HG02798 (cell line): ENCODE measurements around the gene DDHD1.
A peak's percentile ranks its signal among the peaks of the same experiment; 100 is the strongest.
"Not testable (repeated sequence)": the region's sequence is repeated elsewhere in the genome, so short reads cannot be mapped to it uniquely, and the experiment has no call there.

Experiments
- ATAC-seq: cut with Tn5 transposase; IDR thresholded peaks from one replicate; pipeline ENCODE4 v1.9.1; 2021; ENCODE audit warnings: mild to moderate bottlenecking; ENCODE audit not compliant: unreplicated experiment, poor library complexity

The DDHD1 gene

DNA sequence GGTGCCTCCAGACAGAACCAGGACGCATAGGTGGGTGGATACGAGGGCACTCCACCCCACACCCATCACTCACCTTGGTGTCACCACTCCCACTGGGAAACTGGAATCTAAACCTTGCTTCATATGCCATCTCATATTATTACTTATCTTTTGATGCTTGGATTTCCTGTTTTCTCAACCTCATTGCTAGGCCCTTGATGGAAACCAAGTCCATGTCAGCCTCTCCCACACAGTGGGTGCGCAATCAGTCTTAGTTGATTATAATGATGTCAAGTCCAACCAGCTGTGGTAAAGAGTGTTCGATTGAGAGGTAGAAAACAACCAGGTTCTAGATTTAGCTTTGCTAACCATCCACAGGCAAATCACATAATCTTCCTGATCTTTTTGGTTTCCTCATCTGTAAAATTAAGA lies 584 bp upstream of the DDHD1 start:
- no peak for ATAC-seq

- ATAC-seq = peak; percentile 18
These were observed 788 bp downstream of the DDHD1 start for GRCh38 chr14:53152184-53152886.

- ATAC-seq = no peak
These were observed 1.5 kb downstream of the DDHD1 start for GRCh38 chr14:53151523-53152183.

DNA sequence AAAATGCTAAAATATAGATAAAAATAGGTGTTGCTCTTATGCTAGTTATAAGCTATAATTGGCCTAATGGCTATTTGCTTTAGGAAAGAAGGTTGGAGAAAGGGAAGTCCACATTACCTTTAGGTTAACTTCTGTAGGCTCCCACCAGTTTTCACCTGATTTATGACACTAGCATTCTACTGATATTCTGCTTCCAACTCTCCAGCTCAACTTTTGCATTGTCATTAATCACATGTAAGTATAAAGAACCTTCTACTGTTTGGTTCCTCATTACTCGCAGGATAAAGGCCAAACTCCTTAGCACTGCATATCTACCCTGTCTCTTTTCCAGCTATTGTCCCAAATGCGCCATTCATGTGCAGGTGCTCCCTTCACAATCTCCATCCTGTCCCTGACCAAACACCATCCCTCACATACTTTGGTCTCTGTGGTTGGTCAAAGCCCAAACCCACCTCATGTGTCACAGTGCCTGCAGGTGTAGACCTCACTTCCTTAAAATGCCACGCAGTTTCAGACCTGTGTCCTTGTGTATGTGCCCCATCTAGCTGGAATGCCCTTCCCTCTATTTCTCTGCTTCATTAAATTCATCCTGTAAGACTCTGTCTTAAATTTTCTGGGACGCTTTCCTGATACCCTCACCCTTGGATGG lies 3.3 kb downstream of the DDHD1 start:
- no peak for ATAC-seq

GRCh38 chr14:53148671-53149070 lies 4.5 kb downstream of the DDHD1 start:
- no peak for ATAC-seq

- ATAC-seq = no peak
These were observed 5.2 kb downstream of the DDHD1 start for GRCh38 chr14:53147893-53148292.

DNA sequence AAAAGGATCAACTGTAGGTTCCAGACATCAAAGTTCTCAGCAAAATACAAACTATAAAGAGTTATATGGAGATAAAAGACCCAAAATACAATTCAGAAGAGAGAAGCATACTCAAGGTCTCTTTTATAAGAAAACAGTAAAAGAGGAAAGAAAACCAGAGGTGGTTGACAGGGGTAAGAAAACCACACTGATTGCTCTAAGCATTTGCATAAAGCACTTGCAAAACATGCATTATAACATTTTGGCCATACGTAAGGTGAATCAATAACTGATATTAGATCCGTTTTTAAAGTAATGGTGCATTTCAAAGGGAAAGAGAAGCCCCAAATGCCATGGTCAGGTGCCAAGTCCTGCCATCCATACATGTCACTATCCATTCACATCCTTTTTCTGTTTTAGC lies 5.9 kb downstream of the DDHD1 start:
- peak; percentile 40 for ATAC-seq

GRCh38 chr14:53146739-53147138 lies 6.4 kb downstream of the DDHD1 start:
- no peak for ATAC-seq

- ATAC-seq = peak; percentile 77
These were observed 8.9 kb downstream of the DDHD1 start for GRCh38 chr14:53144244-53144643.

- ATAC-seq = no peak
These were observed 12.5 kb downstream of the DDHD1 start for GRCh38 chr14:53140585-53140984.

DNA sequence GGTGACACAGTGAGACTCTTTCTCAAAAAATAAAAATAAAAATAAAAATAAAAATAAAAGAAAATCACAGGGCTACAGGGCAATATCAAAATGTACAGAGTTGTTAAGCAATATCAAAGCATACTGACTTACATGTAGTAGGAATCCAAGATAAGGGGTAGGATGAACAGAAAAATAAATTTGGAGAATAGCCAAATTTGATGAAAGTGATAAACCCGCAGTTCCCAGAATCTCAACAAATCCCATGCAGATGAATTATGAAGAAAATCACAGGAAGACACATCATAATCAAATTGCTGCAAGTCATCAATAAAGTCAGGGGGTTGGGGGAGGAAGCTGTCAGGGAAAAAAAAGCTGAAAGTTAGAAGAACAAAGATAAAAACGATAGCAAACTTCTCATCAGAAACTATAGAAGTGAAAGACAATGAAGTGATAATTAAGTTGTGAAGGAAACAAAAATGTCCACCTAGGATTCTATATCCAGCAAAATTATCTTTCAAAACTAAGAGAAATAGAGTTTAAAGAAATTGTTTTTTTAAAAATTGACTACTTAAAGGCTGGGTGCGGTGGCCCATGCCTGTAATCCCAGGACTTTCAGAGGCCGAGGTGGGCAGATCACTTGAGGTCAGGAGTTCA lies 15.4 kb downstream of the DDHD1 start:
- no peak for ATAC-seq

- not testable (repeated sequence) for ATAC-seq
These were observed 22.6 kb downstream of the DDHD1 start for GRCh38 chr14:53130491-53130890.

DNA sequence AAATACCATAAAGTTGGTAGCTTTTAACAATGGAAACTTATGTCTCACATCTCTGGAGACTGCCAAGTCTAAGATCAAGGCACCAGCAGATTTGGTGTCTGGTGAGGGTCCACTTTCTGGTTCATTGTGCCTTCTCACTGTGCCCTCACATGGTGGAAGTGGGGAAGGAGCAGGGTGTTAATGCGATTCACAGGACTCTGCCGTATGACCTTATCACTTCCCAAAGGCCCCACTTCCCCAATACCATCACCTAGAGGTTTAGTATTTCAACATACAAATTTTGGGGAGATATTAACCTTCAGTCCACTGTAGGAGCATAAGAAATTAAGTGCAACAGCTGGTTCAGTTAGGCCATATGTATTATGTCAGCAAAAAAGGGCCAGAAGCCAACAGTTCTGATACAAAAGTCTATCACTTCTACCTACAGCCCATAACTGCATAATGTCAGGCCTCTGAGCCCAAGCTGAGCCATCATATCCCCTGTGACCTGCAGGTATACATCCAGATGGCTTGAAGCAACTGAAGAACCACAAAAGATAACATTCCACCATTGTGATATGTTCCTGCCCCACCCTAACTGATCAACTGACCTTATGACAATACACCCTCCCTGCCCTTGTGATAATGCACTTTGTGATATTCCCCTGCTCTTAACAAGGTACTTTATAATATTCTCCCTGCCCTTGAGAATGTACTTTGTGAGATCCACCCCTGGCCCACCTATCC lies 24.7 kb downstream of the DDHD1 start:
- ATAC-seq = no peak

DNA sequence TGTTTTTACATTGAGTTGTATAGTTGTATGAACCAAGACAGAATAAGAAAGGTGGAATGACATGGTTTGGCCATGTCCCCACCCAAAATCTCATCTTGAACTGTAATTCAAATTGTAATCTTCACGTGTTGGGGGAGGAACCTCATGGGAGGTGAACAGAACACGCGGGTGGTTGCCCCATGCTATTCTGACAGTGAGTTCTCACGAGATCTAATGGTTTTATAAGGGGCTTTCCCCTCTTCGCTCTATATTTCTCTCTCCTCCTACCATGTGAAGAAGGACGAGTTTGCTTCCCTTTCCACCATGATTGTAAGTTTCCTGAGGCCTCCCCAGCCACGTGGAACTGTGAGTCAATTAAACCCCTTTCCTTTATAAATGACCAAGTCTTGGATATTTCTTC lies 25.3 kb downstream of the DDHD1 start:
- no peak for ATAC-seq

DNA sequence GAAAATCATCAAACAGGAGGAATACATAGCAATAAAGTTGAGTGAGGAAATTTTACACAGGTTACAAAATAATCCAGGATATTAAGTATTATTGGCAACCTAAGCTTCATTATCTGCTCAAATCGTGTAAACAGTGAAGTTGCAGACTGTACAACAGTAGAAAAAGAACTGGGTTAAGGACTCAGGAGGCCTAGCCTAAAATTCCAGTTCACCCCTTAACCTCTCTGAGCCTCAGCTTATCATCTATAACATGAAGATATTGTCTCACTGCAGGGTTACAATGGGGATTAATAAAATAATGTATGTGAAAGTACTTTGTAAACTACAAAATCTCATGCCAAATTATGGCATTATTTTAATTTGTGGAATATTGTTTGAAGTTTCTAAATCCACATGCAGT lies 26.0 kb downstream of the DDHD1 start:
- no peak for ATAC-seq

DNA sequence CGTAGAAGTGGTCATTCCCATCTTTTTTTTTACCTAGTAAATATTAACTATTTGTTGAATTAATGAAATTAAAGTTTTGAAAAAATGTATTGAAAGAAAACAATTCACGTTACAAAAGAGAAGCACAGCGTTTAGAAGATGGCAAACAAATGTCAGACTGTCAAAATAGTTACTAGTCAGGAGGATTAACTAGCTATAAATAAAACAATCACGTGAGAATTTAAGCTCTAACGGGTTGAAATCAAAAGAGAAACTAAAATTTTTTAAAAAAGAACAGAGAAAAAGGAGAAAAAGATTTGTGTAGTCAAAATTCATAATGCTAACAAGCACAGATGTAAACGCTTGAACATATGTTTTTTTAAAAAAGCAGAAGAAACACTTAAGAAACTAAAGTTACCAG lies 26.4 kb downstream of the DDHD1 start:
- no peak for ATAC-seq

GRCh38 chr14:53124786-53125185 lies 28.3 kb downstream of the DDHD1 start:
- ATAC-seq = no peak

DNA sequence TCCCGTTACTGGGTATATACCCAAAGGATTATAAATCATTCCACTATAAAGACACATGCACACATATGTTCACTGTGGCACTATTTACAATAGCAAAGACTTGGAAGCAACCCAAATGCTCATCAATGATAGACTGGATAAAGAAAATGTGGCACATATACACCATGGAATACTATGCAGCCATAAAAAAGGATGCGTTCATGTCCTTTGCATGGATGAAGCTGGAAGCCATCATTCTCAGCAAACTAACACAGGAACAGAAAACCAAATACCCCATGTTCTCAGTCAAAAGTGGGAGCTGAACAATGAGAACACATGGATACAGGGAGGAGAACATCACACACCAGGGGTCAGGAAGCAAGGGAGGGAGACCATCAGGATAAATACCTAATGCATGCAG lies 31.7 kb downstream of the DDHD1 start:
- ATAC-seq = not testable (repeated sequence)

- not testable (repeated sequence) for ATAC-seq
These were observed 35.6 kb downstream of the DDHD1 start for GRCh38 chr14:53117479-53117878.

- no peak for ATAC-seq
These were observed 39.1 kb downstream of the DDHD1 start for GRCh38 chr14:53113989-53114388.
